ENCODE results near the gene NDC80.

The NDC80 gene

GRCh38 chr18:2657788-2658458, 86.6 kb downstream of the NDC80 start (continued):
- TF ChIP-seq MEIS1 (CRISPR knock-in tag; IDR thresholded peaks at IDR 0.05; ENCODE audit: borderline replicate concordance) (no peak), PRDM10 (tag by site-specific recombination; IDR thresholded peaks at IDR 0.05) (peak; percentile 44; the same call in 1 of the 2 replicates), ZNF354C (tag by site-specific recombination; IDR thresholded peaks at IDR 0.05; ENCODE audit: borderline replicate concordance, low read depth) (no peak), ZNF169 (tag by site-specific recombination; IDR thresholded peaks at IDR 0.05) (no peak), ZNF624 (tag by site-specific recombination; IDR thresholded peaks at IDR 0.05) (no peak), ZNF311 (tag by site-specific recombination; IDR thresholded peaks at IDR 0.05; ENCODE audit: borderline replicate concordance) (no peak), ZNF660 (tag by site-specific recombination; IDR thresholded peaks at IDR 0.05) (no peak), ZNF175 (tag by site-specific recombination; IDR thresholded peaks at IDR 0.05) (no peak), ZNF184 (tag by site-specific recombination; IDR thresholded peaks at IDR 0.05) (no peak), ZNF639 (tag by site-specific recombination; IDR thresholded peaks at IDR 0.05) (no peak), ZNF223 (tag by site-specific recombination; IDR thresholded peaks at IDR 0.05) (no peak), ZNF670 (tag by site-specific recombination; IDR thresholded peaks at IDR 0.05; ENCODE audit: low read depth) (no peak), ZNF2 (tag by site-specific recombination; IDR thresholded peaks at IDR 0.05) (no peak), ZNF837 (tag by site-specific recombination; IDR thresholded peaks at IDR 0.05) (no peak), WT1 (tag by site-specific recombination; IDR thresholded peaks at IDR 0.05) (0 out of 2 replicates have a peak, but pooled peaks have one; percentile 13), ZNF473 (tag by site-specific recombination; IDR thresholded peaks at IDR 0.05) (no peak), ZBTB20 (tag by site-specific recombination; IDR thresholded peaks at IDR 0.05) (peak; percentile 33; the same call in 1 of the 2 replicates), PRDM2 (tag by site-specific recombination; IDR thresholded peaks at IDR 0.05; ENCODE audit: borderline replicate concordance) (no peak), ZNF404 (tag by site-specific recombination; IDR thresholded peaks at IDR 0.05) (no peak), ZNF626 (tag by site-specific recombination; IDR thresholded peaks at IDR 0.05) (no peak; the same call in 1 of the 2 replicates), ZSCAN18 (tag by site-specific recombination; IDR thresholded peaks at IDR 0.05) (no peak), ZNF530 (tag by site-specific recombination; IDR thresholded peaks at IDR 0.05; ENCODE audit: low read depth) (no peak), ZNF394 (tag by site-specific recombination; IDR thresholded peaks at IDR 0.05; ENCODE audit: borderline replicate concordance) (no peak), ZNF292 (tag by site-specific recombination; IDR thresholded peaks at IDR 0.05; ENCODE audit: borderline replicate concordance, low read depth) (no peak), SP2 (tag by site-specific recombination; IDR thresholded peaks at IDR 0.05) (no peak; the same call in 1 of the 2 replicates), ZNF416 (tag by site-specific recombination; IDR thresholded peaks at IDR 0.05) (no peak), ZSCAN16 (tag by site-specific recombination; IDR thresholded peaks at IDR 0.05) (no peak), ZBTB1 (tag by site-specific recombination; IDR thresholded peaks at IDR 0.05) (no peak)
